HG03442 (cell line): Measurements from ENCODE around the gene NPTN.

Experiments
- ATAC-seq: cut with Tn5 transposase; IDR thresholded peaks from one replicate; pipeline ENCODE4 v1.9.1; 2021; ENCODE audit warnings: mild to moderate bottlenecking, moderate library complexity; ENCODE audit not compliant: unreplicated experiment

NPTN gene

GRCh38 chr15:73522011-73522410, 111.2 kb downstream of the NPTN start:
- ATAC-seq, result no peak

- ATAC-seq, result no peak
Observed at GRCh38 chr15:73518876-73519733, 114.1 kb downstream of the NPTN start.

GRCh38 chr15:73518180-73518862, 114.9 kb downstream of the NPTN start:
- no peak for ATAC-seq

- no peak for ATAC-seq
Observed at GRCh38 chr15:73517566-73517965, 115.6 kb downstream of the NPTN start.

- no peak for ATAC-seq
Observed at GRCh38 chr15:73515527-73515926, 117.7 kb downstream of the NPTN start.
